ENCODE results near the gene ARSG.

GRCh38 chr17:68324654-68325336, 33.5 kb downstream of the ARSG start:
- TF ChIP-seq, protein P1, sequence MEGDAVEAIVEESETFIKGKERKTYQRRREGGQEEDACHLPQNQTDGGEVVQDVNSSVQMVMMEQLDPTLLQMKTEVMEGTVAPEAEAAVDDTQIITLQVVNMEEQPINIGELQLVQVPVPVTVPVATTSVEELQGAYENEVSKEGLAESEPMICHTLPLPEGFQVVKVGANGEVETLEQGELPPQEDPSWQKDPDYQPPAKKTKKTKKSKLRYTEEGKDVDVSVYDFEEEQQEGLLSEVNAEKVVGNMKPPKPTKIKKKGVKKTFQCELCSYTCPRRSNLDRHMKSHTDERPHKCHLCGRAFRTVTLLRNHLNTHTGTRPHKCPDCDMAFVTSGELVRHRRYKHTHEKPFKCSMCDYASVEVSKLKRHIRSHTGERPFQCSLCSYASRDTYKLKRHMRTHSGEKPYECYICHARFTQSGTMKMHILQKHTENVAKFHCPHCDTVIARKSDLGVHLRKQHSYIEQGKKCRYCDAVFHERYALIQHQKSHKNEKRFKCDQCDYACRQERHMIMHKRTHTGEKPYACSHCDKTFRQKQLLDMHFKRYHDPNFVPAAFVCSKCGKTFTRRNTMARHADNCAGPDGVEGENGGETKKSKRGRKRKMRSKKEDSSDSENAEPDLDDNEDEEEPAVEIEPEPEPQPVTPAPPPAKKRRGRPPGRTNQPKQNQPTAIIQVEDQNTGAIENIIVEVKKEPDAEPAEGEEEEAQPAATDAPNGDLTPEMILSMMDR (IDR thresholded peaks at IDR 0.05) = no peak
- no peak for TF ChIP-seq EP300 (IDR thresholded peaks at IDR 0.05; ENCODE audit: borderline replicate concordance in 1 of 2, low read depth in 1 of 2, low read length in 1 of 2)

Measured in SK-N-SH (cell line).